Measurements from ENCODE around the gene ATP1A1. TPM values are rescaled to one million over a fixed set of nuclear protein-coding genes. Genes with fewer than 3 reads are reported as not detected.

ATP1A1 gene
- total RNA-seq, 1 donor from 2014 or later, result 518 TPM

DNA sequence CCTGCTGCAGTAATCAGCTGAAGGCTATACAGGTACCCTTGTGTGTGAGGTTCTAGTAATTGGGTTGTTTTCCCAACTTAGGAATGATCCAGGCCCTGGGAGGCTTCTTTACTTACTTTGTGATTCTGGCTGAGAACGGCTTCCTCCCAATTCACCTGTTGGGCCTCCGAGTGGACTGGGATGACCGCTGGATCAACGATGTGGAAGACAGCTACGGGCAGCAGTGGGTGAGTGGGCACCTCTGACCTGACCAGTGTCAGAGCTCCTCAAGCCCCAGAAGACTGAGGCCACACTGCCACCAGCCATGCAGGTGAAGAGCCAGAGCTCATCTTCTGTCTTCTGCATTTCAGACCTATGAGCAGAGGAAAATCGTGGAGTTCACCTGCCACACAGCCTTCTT is 27.7 kb downstream of the ATP1A1 start:
- ATAC-seq (no peak), DNase-seq (no peak)
- TF ChIP-seq, protein P1, sequence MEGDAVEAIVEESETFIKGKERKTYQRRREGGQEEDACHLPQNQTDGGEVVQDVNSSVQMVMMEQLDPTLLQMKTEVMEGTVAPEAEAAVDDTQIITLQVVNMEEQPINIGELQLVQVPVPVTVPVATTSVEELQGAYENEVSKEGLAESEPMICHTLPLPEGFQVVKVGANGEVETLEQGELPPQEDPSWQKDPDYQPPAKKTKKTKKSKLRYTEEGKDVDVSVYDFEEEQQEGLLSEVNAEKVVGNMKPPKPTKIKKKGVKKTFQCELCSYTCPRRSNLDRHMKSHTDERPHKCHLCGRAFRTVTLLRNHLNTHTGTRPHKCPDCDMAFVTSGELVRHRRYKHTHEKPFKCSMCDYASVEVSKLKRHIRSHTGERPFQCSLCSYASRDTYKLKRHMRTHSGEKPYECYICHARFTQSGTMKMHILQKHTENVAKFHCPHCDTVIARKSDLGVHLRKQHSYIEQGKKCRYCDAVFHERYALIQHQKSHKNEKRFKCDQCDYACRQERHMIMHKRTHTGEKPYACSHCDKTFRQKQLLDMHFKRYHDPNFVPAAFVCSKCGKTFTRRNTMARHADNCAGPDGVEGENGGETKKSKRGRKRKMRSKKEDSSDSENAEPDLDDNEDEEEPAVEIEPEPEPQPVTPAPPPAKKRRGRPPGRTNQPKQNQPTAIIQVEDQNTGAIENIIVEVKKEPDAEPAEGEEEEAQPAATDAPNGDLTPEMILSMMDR (IDR thresholded peaks at IDR 0.05), result no peak
- intact Hi-C loops (cut with DNase I), result no loop called here
- Histone ChIP-seq H3K4me1 (peaks cover under 1% of the 10 kb centered on the region), H3K27ac (no peak overlapping the region), H3K4me3 (no peak overlapping the region), H3K27me3 (ENCODE audit: low read depth) (no peaks in the 10 kb centered on the region), H3K9me3 (no peaks in the 10 kb centered on the region), H3K36me3 (peaks cover 100% of the 10 kb centered on the region)

DNA sequence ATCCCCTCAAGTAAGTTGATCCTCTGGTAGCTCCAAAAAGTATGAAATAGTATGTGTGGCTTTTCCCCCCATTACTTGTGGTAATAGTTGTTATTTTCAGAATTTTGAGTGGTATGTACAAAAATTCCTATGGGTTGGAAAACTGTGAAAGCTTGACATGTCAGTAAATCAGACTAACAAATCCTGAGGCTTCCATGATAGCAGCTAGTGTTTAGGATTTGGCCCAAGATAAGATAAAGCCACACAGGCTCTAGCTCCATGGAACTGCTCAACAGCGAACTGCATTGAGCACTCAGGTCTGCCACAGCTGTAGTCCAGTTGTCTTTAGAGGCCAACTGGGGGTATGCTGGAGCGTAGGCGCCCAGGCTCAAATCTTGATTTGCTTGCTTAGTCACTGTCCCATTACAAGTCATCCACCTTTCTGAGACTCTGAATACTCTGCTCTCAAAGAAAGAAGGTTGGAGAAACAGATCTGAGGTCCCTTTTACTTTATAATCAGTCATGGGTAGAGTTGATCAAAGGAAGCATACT is 28.7 kb downstream of the ATP1A1 start:
- intact Hi-C loops (cut with DNase I), result no loop called here

DNA sequence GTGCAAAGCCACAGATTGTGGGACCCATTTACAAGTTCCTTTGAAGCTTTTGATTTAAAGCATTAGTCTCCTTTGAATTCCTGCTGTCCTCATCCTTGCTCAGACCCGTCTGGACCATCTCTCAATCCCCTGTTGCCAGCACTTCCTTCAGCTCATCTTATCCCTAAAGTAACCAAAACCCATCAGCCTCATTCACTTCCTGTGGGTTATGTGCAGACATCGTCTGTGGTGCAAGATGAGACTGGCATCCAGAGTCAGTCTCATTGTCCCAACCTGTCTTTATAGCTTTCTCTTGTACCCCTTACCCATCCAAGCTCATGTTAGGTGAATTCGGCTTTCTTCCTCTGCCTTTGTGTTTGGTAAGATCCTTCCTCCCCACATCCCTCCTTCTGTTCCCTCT is 29.3 kb downstream of the ATP1A1 start:
- DNase-seq (no peak), ATAC-seq (no peak)
- no peak overlapping the region for H3K27ac ChIP-seq
- intact Hi-C loops (cut with DNase I), result no loop called here
- no peaks in the 10 kb centered on the region for H3K9me3 ChIP-seq
- H3K4me3 ChIP-seq, result no peak overlapping the region
- no peaks in the 10 kb centered on the region for H3K27me3 ChIP-seq (ENCODE audit: low read depth)
- TF ChIP-seq, protein P1 (IDR thresholded peaks at IDR 0.05), result no peak
- H3K36me3 ChIP-seq, result peaks cover 100% of the 10 kb centered on the region
- no peaks in the 10 kb centered on the region for H3K4me1 ChIP-seq

More for the DNA sequence above, 28.7 kb downstream of the ATP1A1 start:
- Histone ChIP-seq H3K9me3 (no peaks in the 10 kb centered on the region), H3K27me3 (ENCODE audit: low read depth) (no peaks in the 10 kb centered on the region), H3K27ac (no peak overlapping the region), H3K36me3 (peaks cover 100% of the 10 kb centered on the region), H3K4me1 (no peaks in the 10 kb centered on the region), H3K4me3 (no peak overlapping the region)
- DNase-seq (no peak), ATAC-seq (no peak)
- TF ChIP-seq, protein P1 (IDR thresholded peaks at IDR 0.05), result no peak

DNA sequence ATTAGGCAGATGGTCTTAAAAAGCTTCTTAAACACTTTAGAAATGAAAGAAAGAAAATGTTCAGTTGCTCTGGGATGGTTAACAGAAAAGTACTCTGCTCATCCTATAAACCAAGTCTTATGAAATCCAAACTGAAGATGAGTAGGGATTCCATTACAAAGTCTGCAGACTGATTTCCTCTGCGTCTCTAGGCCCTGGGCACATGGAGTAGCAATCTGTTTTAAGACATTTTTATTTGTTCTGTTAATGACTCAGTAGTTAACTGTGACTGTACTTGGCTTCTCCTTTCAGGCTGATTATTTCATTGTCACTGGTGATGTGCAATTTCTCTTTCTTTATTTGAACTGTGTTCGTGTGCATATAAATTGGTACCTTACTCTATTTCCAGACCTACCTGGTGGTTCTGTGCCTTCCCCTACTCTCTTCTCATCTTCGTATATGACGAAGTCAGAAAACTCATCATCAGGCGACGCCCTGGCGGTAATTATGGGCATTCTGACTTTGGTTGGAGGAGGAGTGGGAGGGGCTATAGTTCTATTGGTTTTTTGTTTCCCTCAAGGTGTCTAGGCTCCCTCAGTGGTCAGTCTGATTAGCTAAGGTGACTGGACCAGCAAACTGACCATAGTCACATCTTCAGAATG is 30.6 kb downstream of the ATP1A1 start:
- Histone ChIP-seq H3K36me3 (peaks cover 89% of the 10 kb centered on the region), H3K27ac (no peak overlapping the region)

DNA sequence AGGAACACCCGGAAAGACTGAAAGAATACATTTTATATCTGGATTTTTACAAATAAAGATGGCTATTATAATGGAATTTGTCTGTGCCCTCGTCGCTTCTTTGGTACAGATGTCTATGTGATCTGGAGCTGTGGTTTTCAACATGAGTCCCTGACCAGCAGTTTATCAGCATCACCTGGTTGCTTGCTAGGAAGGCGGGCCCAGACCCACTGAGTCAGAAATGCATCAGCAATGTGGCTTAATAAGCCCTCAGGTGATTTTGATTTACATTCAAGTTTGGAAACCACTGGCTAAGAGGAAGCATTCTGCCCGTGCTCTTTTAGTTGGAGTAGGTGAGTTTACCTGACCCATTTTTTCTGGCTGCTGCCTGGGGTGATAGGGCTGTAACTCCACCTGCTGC is 31.7 kb downstream of the ATP1A1 start:
- no peaks in the 10 kb centered on the region for H3K9me3 ChIP-seq
- H3K27me3 ChIP-seq (ENCODE audit: low read depth), result no peaks in the 10 kb centered on the region
- no peak overlapping the region for H3K27ac ChIP-seq
- no peak overlapping the region for H3K4me3 ChIP-seq
- ATAC-seq (no peak), DNase-seq (no peak)
- H3K4me1 ChIP-seq, result no peaks in the 10 kb centered on the region
- TF ChIP-seq, protein P1 (IDR thresholded peaks at IDR 0.05), result no peak
- peaks cover 85% of the 10 kb centered on the region for H3K36me3 ChIP-seq
- intact Hi-C loops (cut with DNase I), result no loop called here

More for the DNA sequence above, 30.6 kb downstream of the ATP1A1 start:
- no peaks in the 10 kb centered on the region for H3K9me3 ChIP-seq
- H3K4me3 ChIP-seq, result no peak overlapping the region
- TF ChIP-seq, protein P1 (IDR thresholded peaks at IDR 0.05), result no peak
- H3K27me3 ChIP-seq (ENCODE audit: low read depth), result no peaks in the 10 kb centered on the region
- intact Hi-C loops (cut with DNase I), result no loop called here
- no peaks in the 10 kb centered on the region for H3K4me1 ChIP-seq
- DNase-seq (no peak), ATAC-seq (no peak)

Data from lower lobe of right lung (tissue), 2 donors.